SK-N-SH (cell line): Measurements from ENCODE around the gene EIF4E1B. TPM values are rescaled to one million over a fixed set of nuclear protein-coding genes. Genes with fewer than 3 reads are reported as not detected.

Experiments
- CTCF ChIA-PET: fragments of 300-600, 350-600 bp; formaldehyde crosslinking; extraction: SDS; loops from one replicate; lab custom pipeline; 2021; lab: Yijun Ruan, JAX
- POLR2A ChIA-PET: fragments of 350-600 bp; sonication (Branson Sonifier 250); formaldehyde crosslinking; extraction: SDS; loops from one replicate; lab custom pipeline; 2020; ENCODE audit warnings: antibody characterized with exemption, inconsistent platforms; lab: Yijun Ruan, JAX
- DNase-seq: peaks from one replicate; pipeline ENCODE4 v3.0.0; 2012
- H2AFZ ChIP-seq: fragments of 200-600 bp; sonication (generic); 2 replicates; pipeline ENCODE4 v1.8.1; 2016; ENCODE audit warnings: antibody characterized with exemption, mild to moderate bottlenecking, low read depth
- H3F3A ChIP-seq: fragments of 200-600 bp; sonication (generic); replicated peaks from 2 replicates; pipeline ENCODE3; 2016; ENCODE audit warnings: antibody characterized with exemption, mild to moderate bottlenecking; ENCODE audit not compliant: insufficient read depth
- H3K27ac ChIP-seq, 2 experiments: fragments of 200-500 bp in 1 of 2; fragments of 200-600 bp in 1 of 2; sonication (Bioruptor generic) in 1 of 2; sonication (generic), shearing (Covaris generic) in 1 of 2; 2 replicates each; pipeline versions ENCODE4 v1.5.1 to v1.6.1; 2014 to 2016; ENCODE audit warnings: low read depth in 2 of 2, inconsistent platforms in 1 of 2, low read length in 1 of 2, mild to moderate bottlenecking in 1 of 2, mixed read lengths in 1 of 2
- H3K27me3 ChIP-seq: fragments of 200-600 bp; sonication (generic), shearing (Covaris generic); 2 replicates; pipeline ENCODE4 v1.6.1; 2016; ENCODE audit warnings: mixed run types; ENCODE audit not compliant: insufficient read depth
- H3K36me3 ChIP-seq, 2 experiments: fragments of 200-500 bp in 1 of 2; fragments of 200-600 bp in 1 of 2; sonication (Bioruptor generic) in 1 of 2; sonication (generic) in 1 of 2; replicated peaks in 1 of 2; 2 replicates each; pipeline versions ENCODE3 to v1.5.1; 2014 to 2016; ENCODE audit warnings: low read length in 1 of 2, mild to moderate bottlenecking in 1 of 2; ENCODE audit not compliant: insufficient read depth in 2 of 2, control insufficient read depth in 1 of 2
- H3K4me1 ChIP-seq, 2 experiments: fragments of 200-500 bp in 1 of 2; fragments of 200-600 bp in 1 of 2; sonication (Bioruptor generic) in 1 of 2; sonication (generic), shearing (Covaris generic) in 1 of 2; 2 replicates each; pipeline versions ENCODE4 v1.5.1 to v1.6.1; 2014 to 2016; ENCODE audit warnings: low read depth in 1 of 2, low read length in 1 of 2, mixed run types in 1 of 2; ENCODE audit not compliant: insufficient read depth in 2 of 2, control insufficient read depth in 1 of 2
- H3K4me2 ChIP-seq: fragments of 200-600 bp; sonication (generic), shearing (Covaris generic); 2 replicates; pipeline ENCODE4 v1.6.1; 2017; ENCODE audit warnings: mixed run types
- H3K4me3 ChIP-seq, 2 experiments: fragments of 200-500 bp in 1 of 2; fragments of 200-600 bp in 1 of 2; sonication (Bioruptor generic) in 1 of 2; sonication (generic), shearing (Covaris generic) in 1 of 2; 2 replicates each; pipeline versions ENCODE4 v1.5.1 to v1.8.1; 2014 to 2016; ENCODE audit warnings: low read depth in 2 of 2, inconsistent platforms in 1 of 2, low read length in 1 of 2, mild to moderate bottlenecking in 1 of 2, mixed read lengths in 1 of 2, moderate library complexity in 1 of 2
- H3K79me2 ChIP-seq: fragments of 200-600 bp; sonication (generic); 2 replicates; pipeline ENCODE4 v1.8.1; 2017; ENCODE audit warnings: mild to moderate bottlenecking; ENCODE audit not compliant: insufficient read depth
- H3K9ac ChIP-seq: fragments of 200-600 bp; sonication (generic); 2 replicates; pipeline ENCODE4 v1.6.1; 2017; ENCODE audit warnings: mixed run types
- H3K9me2 ChIP-seq: fragments of 200-600 bp; sonication (generic); 2 replicates; pipeline ENCODE4 v1.6.1; 2017; ENCODE audit warnings: mixed run types
- H3K9me3 ChIP-seq: fragments of 200-600 bp; sonication (generic); 2 replicates; pipeline ENCODE4 v1.6.1; 2017; ENCODE audit warnings: mixed run types, mild to moderate bottlenecking, moderate library complexity
- H4K20me1 ChIP-seq: fragments of 200-600 bp; sonication (generic); 2 replicates; pipeline ENCODE4 v1.6.1; 2017; ENCODE audit warnings: mild to moderate bottlenecking, mixed run types; ENCODE audit not compliant: insufficient read depth
- GABPA ChIP-seq: IDR thresholded peaks from 2 replicates; pipeline ENCODE4 v1.4.0; 2012; ENCODE audit warnings: low read depth, mild to moderate bottlenecking
- GATA2 ChIP-seq: sonication (generic); formaldehyde crosslinking; IDR thresholded peaks from 2 replicates; pipeline ENCODE4 v1.5.0; 2020; ENCODE audit warnings: mild to moderate bottlenecking, missing genetic modification reagents
- MEF2A ChIP-seq: IDR thresholded peaks from 2 replicates; pipeline ENCODE4 v1.4.0; 2012; ENCODE audit warnings: low read depth, borderline replicate concordance
- MXI1 ChIP-seq: IDR thresholded peaks from 2 replicates; pipeline ENCODE4 v1.6.1; 2012; ENCODE audit warnings: mild to moderate bottlenecking, low read depth, low read length, improper control_type of control experiment
- NFIC ChIP-seq: IDR thresholded peaks from 2 replicates; pipeline ENCODE4 v1.4.0; 2012; ENCODE audit warnings: borderline replicate concordance
- NRF1 ChIP-seq: IDR thresholded peaks from 2 replicates; pipeline ENCODE4 v1.6.1; 2012; ENCODE audit warnings: low read depth, mild to moderate bottlenecking, low read length
- POLR2AphosphoS5 ChIP-seq: IDR thresholded peaks from 2 replicates; pipeline ENCODE4 v1.6.1; 2012; ENCODE audit warnings: low read depth, low read length
- RAD21 ChIP-seq: IDR thresholded peaks from 2 replicates; pipeline ENCODE4 v1.6.1; 2012; ENCODE audit warnings: mild to moderate bottlenecking, low read length
- RCOR1 ChIP-seq: fragments of 150-350 bp; IDR thresholded peaks from 2 replicates; pipeline ENCODE4 v1.6.1; 2017; ENCODE audit warnings: antibody characterized with exemption, low read length
- SIN3A ChIP-seq: IDR thresholded peaks from 2 replicates; pipeline ENCODE4 v1.6.1; 2012; ENCODE audit warnings: low read depth, mild to moderate bottlenecking, low read length, moderate library complexity, borderline replicate concordance
- SMC3 ChIP-seq: IDR thresholded peaks from 2 replicates; pipeline ENCODE4 v1.6.1; 2012; ENCODE audit warnings: low read depth, low read length, improper control_type of control experiment
- TAF1 ChIP-seq: IDR thresholded peaks from 2 replicates; pipeline ENCODE4 v1.6.1; 2012; ENCODE audit warnings: low read depth, mild to moderate bottlenecking, low read length, moderate library complexity, borderline replicate concordance
- TCF12 ChIP-seq: IDR thresholded peaks from 2 replicates; pipeline ENCODE4 v1.4.0; 2012
- WGBS: methylation state at CpG from one replicate; pipeline ENCODE4 v1.1.6; 2017; ENCODE audit warnings: low lambda C conversion rate; 5-methylcytosine and 5-hydroxymethylcytosine counted together
- polyA plus RNA-seq, 3 experiments: library from polyadenylated mRNA; depleted of rRNA; stranded (reverse); fragments of >200 nt; gene quantifications; 2 replicates each; pipeline ENCODE4 v1.2.3, GENCODE V29; 2012
- TF ChIP-seq, protein P1 (sequence below): IDR thresholded peaks from 2 replicates; pipeline ENCODE4 v1.6.1; 2012; ENCODE audit warnings: mild to moderate bottlenecking, low read depth, low read length, moderate library complexity
- TF ChIP-seq, protein P2 (sequence below): IDR thresholded peaks from 2 replicates; pipeline ENCODE4 v1.4.0; 2012; ENCODE audit warnings: low read depth, borderline replicate concordance
- TF ChIP-seq, protein P3 (sequence below): fragments of 200-600 bp; sonication (generic); IDR thresholded peaks from 2 replicates; pipeline ENCODE4 v1.6.1; 2017; ENCODE audit warnings: antibody characterized with exemption, mild to moderate bottlenecking, moderate library complexity
- TF ChIP-seq, protein P4 (sequence below): IDR thresholded peaks from 2 replicates; pipeline ENCODE4 v1.4.0; 2012; ENCODE audit warnings: low read depth

Gene EIF4E1B
- polyA plus RNA-seq, 1 of the 3 experiments (the other 2 are of a cell fraction) = not detected

DNA sequence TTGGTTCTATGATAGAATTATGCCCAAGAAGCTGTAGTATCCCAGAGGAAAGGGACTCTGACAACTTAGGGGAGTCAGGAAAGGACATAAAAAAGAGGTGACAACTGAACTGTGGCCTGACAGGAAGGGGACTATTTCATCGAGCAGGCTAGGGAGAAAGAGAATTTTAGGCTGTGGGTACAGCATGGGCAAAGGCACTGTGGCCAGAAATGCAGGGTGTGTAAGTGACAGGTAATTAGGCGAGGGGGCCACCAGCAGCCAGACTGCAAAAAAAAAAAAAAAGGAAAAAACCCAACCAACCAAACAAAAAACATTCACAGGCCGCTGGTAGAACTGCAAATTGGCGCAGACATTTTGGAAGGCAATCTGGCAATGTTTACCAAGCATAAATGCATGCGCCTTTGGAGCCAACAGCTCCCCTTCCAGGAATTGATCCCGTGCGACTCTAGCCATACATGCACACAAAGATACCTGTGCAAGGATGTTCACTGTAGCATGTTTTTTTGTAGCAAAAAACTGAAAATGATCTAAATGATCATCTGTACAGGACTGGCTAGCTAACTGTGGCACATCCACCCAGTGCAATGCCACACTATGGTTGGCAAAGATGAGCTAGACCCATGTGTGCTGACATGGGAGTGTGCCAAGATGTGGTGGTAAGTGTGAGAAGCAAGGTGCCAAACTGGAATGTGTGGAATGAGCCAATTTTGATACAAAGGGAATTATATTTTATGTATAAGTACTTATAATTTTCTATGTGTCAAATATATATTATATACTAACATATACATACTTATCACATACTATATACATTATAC lies 1.1 kb downstream of the EIF4E1B start:
- Histone ChIP-seq H3K9me3 (no peaks in the 10 kb centered on the region), H2AFZ (no peak overlapping the region), H3K79me2 (no peaks in the 10 kb centered on the region), H3K4me3 (no peak overlapping the region), H3K9me2 (no peaks in the 10 kb centered on the region), H3K9ac (no peak overlapping the region), H3F3A (no peaks in the 10 kb centered on the region), H3K36me3 (no peaks in the 10 kb centered on the region), H3K27me3 (peaks cover 38% of the 10 kb centered on the region; the same call in 1 of the 2 replicates), H4K20me1 (no peaks in the 10 kb centered on the region), H3K4me2 (no peak overlapping the region), H3K4me1 (peaks cover 0 to 9% of the 10 kb centered on the region in 2 experiments; a peak in 1 of 4 replicates), H3K27ac (no peak overlapping the region)
- POLR2A ChIA-PET = interaction anchor here (1.0 kb wide), 1 partner anchor 94 kb away, joined by 3 read pairs; no protein-coding TSS in a partner anchor
- CTCF ChIA-PET = interaction anchor here (0.9 to 3.5 kb wide), 7 partner anchors 11 to 902 kb away, joined by 3 to 16 read pairs (median 7); partner anchors contain the start of genes CLTB and TSPAN17
- no peak for DNase-seq
- WGBS = 66% methylated on average over 7 of the region's 7 CpGs
- no peak for TF ChIP-seq MEF2A
- TF ChIP-seq, protein P1, sequence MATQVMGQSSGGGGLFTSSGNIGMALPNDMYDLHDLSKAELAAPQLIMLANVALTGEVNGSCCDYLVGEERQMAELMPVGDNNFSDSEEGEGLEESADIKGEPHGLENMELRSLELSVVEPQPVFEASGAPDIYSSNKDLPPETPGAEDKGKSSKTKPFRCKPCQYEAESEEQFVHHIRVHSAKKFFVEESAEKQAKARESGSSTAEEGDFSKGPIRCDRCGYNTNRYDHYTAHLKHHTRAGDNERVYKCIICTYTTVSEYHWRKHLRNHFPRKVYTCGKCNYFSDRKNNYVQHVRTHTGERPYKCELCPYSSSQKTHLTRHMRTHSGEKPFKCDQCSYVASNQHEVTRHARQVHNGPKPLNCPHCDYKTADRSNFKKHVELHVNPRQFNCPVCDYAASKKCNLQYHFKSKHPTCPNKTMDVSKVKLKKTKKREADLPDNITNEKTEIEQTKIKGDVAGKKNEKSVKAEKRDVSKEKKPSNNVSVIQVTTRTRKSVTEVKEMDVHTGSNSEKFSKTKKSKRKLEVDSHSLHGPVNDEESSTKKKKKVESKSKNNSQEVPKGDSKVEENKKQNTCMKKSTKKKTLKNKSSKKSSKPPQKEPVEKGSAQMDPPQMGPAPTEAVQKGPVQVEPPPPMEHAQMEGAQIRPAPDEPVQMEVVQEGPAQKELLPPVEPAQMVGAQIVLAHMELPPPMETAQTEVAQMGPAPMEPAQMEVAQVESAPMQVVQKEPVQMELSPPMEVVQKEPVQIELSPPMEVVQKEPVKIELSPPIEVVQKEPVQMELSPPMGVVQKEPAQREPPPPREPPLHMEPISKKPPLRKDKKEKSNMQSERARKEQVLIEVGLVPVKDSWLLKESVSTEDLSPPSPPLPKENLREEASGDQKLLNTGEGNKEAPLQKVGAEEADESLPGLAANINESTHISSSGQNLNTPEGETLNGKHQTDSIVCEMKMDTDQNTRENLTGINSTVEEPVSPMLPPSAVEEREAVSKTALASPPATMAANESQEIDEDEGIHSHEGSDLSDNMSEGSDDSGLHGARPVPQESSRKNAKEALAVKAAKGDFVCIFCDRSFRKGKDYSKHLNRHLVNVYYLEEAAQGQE = no peak
- TF ChIP-seq, protein P2, sequence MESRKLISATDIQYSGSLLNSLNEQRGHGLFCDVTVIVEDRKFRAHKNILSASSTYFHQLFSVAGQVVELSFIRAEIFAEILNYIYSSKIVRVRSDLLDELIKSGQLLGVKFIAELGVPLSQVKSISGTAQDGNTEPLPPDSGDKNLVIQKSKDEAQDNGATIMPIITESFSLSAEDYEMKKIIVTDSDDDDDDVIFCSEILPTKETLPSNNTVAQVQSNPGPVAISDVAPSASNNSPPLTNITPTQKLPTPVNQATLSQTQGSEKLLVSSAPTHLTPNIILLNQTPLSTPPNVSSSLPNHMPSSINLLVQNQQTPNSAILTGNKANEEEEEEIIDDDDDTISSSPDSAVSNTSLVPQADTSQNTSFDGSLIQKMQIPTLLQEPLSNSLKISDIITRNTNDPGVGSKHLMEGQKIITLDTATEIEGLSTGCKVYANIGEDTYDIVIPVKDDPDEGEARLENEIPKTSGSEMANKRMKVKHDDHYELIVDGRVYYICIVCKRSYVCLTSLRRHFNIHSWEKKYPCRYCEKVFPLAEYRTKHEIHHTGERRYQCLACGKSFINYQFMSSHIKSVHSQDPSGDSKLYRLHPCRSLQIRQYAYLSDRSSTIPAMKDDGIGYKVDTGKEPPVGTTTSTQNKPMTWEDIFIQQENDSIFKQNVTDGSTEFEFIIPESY = no peak
- TF ChIP-seq GATA2 (CRISPR knock-in tag) = no peak
- TF ChIP-seq NFIC = no peak
- TF ChIP-seq GABPA = no peak
- TF ChIP-seq MXI1 = no peak
- no peak for TF ChIP-seq SMC3
- no peak for TF ChIP-seq NRF1
- TF ChIP-seq SIN3A = no peak
- TF ChIP-seq RAD21 = no peak
- no peak for TF ChIP-seq POLR2AphosphoS5
- TF ChIP-seq, protein P3, sequence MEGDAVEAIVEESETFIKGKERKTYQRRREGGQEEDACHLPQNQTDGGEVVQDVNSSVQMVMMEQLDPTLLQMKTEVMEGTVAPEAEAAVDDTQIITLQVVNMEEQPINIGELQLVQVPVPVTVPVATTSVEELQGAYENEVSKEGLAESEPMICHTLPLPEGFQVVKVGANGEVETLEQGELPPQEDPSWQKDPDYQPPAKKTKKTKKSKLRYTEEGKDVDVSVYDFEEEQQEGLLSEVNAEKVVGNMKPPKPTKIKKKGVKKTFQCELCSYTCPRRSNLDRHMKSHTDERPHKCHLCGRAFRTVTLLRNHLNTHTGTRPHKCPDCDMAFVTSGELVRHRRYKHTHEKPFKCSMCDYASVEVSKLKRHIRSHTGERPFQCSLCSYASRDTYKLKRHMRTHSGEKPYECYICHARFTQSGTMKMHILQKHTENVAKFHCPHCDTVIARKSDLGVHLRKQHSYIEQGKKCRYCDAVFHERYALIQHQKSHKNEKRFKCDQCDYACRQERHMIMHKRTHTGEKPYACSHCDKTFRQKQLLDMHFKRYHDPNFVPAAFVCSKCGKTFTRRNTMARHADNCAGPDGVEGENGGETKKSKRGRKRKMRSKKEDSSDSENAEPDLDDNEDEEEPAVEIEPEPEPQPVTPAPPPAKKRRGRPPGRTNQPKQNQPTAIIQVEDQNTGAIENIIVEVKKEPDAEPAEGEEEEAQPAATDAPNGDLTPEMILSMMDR = no peak
- TF ChIP-seq RCOR1 = no peak
- TF ChIP-seq TCF12 = no peak
- TF ChIP-seq, protein P4, sequence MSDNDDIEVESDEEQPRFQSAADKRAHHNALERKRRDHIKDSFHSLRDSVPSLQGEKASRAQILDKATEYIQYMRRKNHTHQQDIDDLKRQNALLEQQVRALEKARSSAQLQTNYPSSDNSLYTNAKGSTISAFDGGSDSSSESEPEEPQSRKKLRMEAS = no peak
- TF ChIP-seq TAF1 = no peak
